Measurements from ENCODE around the gene PXDN.

The PXDN gene

GRCh38 chr2:1660656-1661640, 83.4 kb downstream of the PXDN start:
- DNase-seq: no peak

GRCh38 chr2:1659951-1660565, 84.3 kb downstream of the PXDN start:
- DNase-seq: no peak

- no peak for DNase-seq
Observed at GRCh38 chr2:1658394-1659151, 85.7 kb downstream of the PXDN start.

- no peak for DNase-seq
Observed at GRCh38 chr2:1656961-1657841, 87.1 kb downstream of the PXDN start.

GRCh38 chr2:1656326-1656960, 87.9 kb downstream of the PXDN start:
- no peak for DNase-seq

GRCh38 chr2:1655461-1655860, 88.9 kb downstream of the PXDN start:
- DNase-seq: no peak

GRCh38 chr2:1654696-1655374, 89.5 kb downstream of the PXDN start:
- DNase-seq: no peak

GRCh38 chr2:1653956-1654695, 90.2 kb downstream of the PXDN start:
- DNase-seq: no peak

- DNase-seq: no peak
Observed at GRCh38 chr2:1652034-1652790, 92.1 kb downstream of the PXDN start.

- DNase-seq: no peak
Observed at GRCh38 chr2:1651121-1652033, 92.9 kb downstream of the PXDN start.

- DNase-seq: no peak
Observed at GRCh38 chr2:1650085-1650872, 94.0 kb downstream of the PXDN start.

- DNase-seq: no peak
Observed at GRCh38 chr2:1649103-1650084, 94.9 kb downstream of the PXDN start.

GRCh38 chr2:1648241-1649102, 95.8 kb downstream of the PXDN start:
- no peak for DNase-seq

GRCh38 chr2:1647417-1648240, 96.7 kb downstream of the PXDN start:
- no peak for DNase-seq

All from NCI-H526 treated with DMSO at 0.1 percent for 48 hours (cell line).